Osteoblast (primary cell): ENCODE results near the gene APBA2. TPM values are rescaled to one million over a fixed set of nuclear protein-coding genes. Genes with fewer than 3 reads are reported as not detected.
A peak's percentile ranks its signal among the peaks of the same experiment; 100 is the strongest.

ENCODE experiments used
- DNase-seq: peaks from one replicate; pipeline ENCODE4 v3.0.0; 2011; ENCODE audit warnings: low spot score, mixed read lengths; ENCODE audit not compliant: insufficient read length; ENCODE audit errors: missing footprints
- H2AFZ ChIP-seq: 2 replicates; pipeline ENCODE4 v1.6.0; 2011; ENCODE audit warnings: mild to moderate bottlenecking, low read length
- H3K27ac ChIP-seq: 2 replicates; pipeline ENCODE4 v1.5.1; 2011; ENCODE audit warnings: mild to moderate bottlenecking, low read depth, low read length, moderate library complexity
- H3K27me3 ChIP-seq: 2 replicates; pipeline ENCODE4 v1.6.0; 2012; ENCODE audit warnings: mild to moderate bottlenecking, control low read depth, inconsistent platforms, low read length, moderate library complexity; ENCODE audit not compliant: insufficient read depth
- H3K36me3 ChIP-seq: 2 replicates; pipeline ENCODE4 v1.5.1; 2011; ENCODE audit warnings: mild to moderate bottlenecking, low read length, control low read depth, moderate library complexity; ENCODE audit not compliant: insufficient read depth
- H3K4me1 ChIP-seq: 2 replicates; pipeline ENCODE4 v1.5.1; 2011; ENCODE audit warnings: mild to moderate bottlenecking, low read length, control low read depth, moderate library complexity; ENCODE audit not compliant: insufficient read depth
- H3K4me2 ChIP-seq: 2 replicates; pipeline ENCODE4 v1.6.0; 2011; ENCODE audit warnings: mild to moderate bottlenecking, low read length; ENCODE audit not compliant: insufficient read depth
- H3K4me3 ChIP-seq: fragments of 200-600 bp; sonication (generic); 3 replicates; pipeline ENCODE4 v1.5.1; 2012; ENCODE audit warnings: mild to moderate bottlenecking, low read length, inconsistent platforms; ENCODE audit not compliant: insufficient read depth
- H3K79me2 ChIP-seq: 2 replicates; pipeline ENCODE4 v1.6.0; 2012; ENCODE audit warnings: mild to moderate bottlenecking, low read length, control low read depth, inconsistent platforms; ENCODE audit not compliant: insufficient read depth
- H3K9me3 ChIP-seq: 2 replicates; pipeline ENCODE4 v1.5.1; 2011; ENCODE audit warnings: low read depth, low read length, control low read depth
- H4K20me1 ChIP-seq: 2 replicates; pipeline ENCODE4 v1.6.0; 2012; ENCODE audit warnings: mild to moderate bottlenecking, low read length, control low read depth; ENCODE audit not compliant: insufficient read depth
- CTCF ChIP-seq: IDR thresholded peaks from 2 replicates; pipeline ENCODE4 v1.5.1; 2011; ENCODE audit warnings: mild to moderate bottlenecking, low read depth, low read length, moderate library complexity; ENCODE audit errors: extremely low read depth
- total RNA-seq: library from RNA; depleted of rRNA; stranded (reverse); fragments of >200 nt; gene quantifications from 2 replicates; pipeline ENCODE4 v1.2.3, GENCODE V29; 2012

APBA2 gene
- total RNA-seq, 1 donor, result 6.2 TPM

- no peak overlapping the region for H3K4me3 ChIP-seq
- H3K4me1 ChIP-seq, result no peaks in the 10 kb centered on the region
- H3K9me3 ChIP-seq, result no peaks in the 10 kb centered on the region
- no peak overlapping the region for H2AFZ ChIP-seq
- no peak for TF ChIP-seq CTCF
- no peak for DNase-seq
- no peaks in the 10 kb centered on the region for H3K27me3 ChIP-seq
- no peaks in the 10 kb centered on the region for H3K79me2 ChIP-seq
- H3K4me2 ChIP-seq, result no peak overlapping the region
- no peak overlapping the region for H3K27ac ChIP-seq
- no peaks in the 10 kb centered on the region for H3K36me3 ChIP-seq
- H4K20me1 ChIP-seq, result no peaks in the 10 kb centered on the region
These were observed 210.0 kb downstream of the APBA2 start for GRCh38 chr15:29095746-29096145.

GRCh38 chr15:29097168-29097567, 211.4 kb downstream of the APBA2 start:
- Histone ChIP-seq H3K79me2 (no peaks in the 10 kb centered on the region), H3K27me3 (no peaks in the 10 kb centered on the region), H3K4me2 (no peak overlapping the region), H3K4me3 (no peak overlapping the region), H3K27ac (no peak overlapping the region), H4K20me1 (no peaks in the 10 kb centered on the region), H2AFZ (no peak overlapping the region), H3K9me3 (no peaks in the 10 kb centered on the region), H3K4me1 (no peaks in the 10 kb centered on the region), H3K36me3 (no peaks in the 10 kb centered on the region)
- peak; percentile 75 for DNase-seq
- no peak for TF ChIP-seq CTCF

- H3K4me2 ChIP-seq, result no peak overlapping the region
- DNase-seq, result no peak
- H3K4me3 ChIP-seq, result no peak overlapping the region
- no peaks in the 10 kb centered on the region for H4K20me1 ChIP-seq
- H3K27me3 ChIP-seq, result no peaks in the 10 kb centered on the region
- H3K79me2 ChIP-seq, result no peaks in the 10 kb centered on the region
- H3K4me1 ChIP-seq, result no peaks in the 10 kb centered on the region
- no peaks in the 10 kb centered on the region for H3K36me3 ChIP-seq
- H3K27ac ChIP-seq, result no peak overlapping the region
- TF ChIP-seq CTCF, result no peak
- H3K9me3 ChIP-seq, result no peaks in the 10 kb centered on the region
- no peak overlapping the region for H2AFZ ChIP-seq
These were observed 212.2 kb downstream of the APBA2 start for GRCh38 chr15:29097971-29098370.

GRCh38 chr15:29098652-29099051, 212.9 kb downstream of the APBA2 start:
- H3K9me3 ChIP-seq, result no peaks in the 10 kb centered on the region
- TF ChIP-seq CTCF, result no peak
- no peaks in the 10 kb centered on the region for H3K36me3 ChIP-seq
- H3K79me2 ChIP-seq, result no peaks in the 10 kb centered on the region
- no peaks in the 10 kb centered on the region for H3K27me3 ChIP-seq
- H2AFZ ChIP-seq, result no peak overlapping the region
- H3K4me3 ChIP-seq, result no peak overlapping the region
- no peak overlapping the region for H3K4me2 ChIP-seq
- H4K20me1 ChIP-seq, result no peaks in the 10 kb centered on the region
- no peak for DNase-seq
- H3K27ac ChIP-seq, result no peak overlapping the region
- H3K4me1 ChIP-seq, result no peaks in the 10 kb centered on the region
